ENCODE measurements around the gene DNAH2.

The DNAH2 gene

DNA sequence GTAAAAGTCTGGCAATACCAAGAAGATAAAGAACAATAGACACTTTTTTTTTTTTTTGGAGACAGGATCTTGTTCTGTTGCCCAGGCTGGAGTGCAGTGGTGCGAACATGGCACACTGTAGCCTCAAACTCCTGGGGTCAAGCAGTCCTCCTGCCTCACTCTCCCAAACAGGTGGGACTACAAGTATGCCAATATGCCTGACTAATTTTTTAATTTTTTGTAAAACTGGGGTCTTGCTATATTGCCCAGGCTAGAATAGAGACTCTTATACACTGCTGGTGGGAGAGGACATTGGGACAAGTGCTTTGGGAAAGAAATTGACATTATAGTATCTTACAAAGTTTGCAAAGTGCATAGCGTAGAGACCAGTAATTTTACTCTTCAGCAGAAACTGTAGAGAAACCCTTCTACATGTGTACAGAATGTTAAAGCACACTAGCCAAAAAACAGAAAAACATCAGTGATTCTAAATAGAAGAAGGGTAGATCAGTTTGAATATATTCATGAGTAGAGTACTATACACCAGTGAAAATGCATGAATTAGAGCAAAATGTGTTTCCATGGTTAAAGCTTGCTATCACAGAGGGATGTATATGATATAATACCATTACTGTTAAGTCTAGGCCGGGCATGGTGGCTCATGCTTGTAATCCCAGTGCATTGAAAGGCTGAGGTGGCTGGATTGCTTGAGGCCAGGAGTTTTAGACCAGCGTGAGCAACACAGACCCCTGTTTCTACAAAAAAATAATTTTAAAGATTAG is 19.5 kb upstream of the DNAH2 start:
- TF ChIP-seq, protein P1, sequence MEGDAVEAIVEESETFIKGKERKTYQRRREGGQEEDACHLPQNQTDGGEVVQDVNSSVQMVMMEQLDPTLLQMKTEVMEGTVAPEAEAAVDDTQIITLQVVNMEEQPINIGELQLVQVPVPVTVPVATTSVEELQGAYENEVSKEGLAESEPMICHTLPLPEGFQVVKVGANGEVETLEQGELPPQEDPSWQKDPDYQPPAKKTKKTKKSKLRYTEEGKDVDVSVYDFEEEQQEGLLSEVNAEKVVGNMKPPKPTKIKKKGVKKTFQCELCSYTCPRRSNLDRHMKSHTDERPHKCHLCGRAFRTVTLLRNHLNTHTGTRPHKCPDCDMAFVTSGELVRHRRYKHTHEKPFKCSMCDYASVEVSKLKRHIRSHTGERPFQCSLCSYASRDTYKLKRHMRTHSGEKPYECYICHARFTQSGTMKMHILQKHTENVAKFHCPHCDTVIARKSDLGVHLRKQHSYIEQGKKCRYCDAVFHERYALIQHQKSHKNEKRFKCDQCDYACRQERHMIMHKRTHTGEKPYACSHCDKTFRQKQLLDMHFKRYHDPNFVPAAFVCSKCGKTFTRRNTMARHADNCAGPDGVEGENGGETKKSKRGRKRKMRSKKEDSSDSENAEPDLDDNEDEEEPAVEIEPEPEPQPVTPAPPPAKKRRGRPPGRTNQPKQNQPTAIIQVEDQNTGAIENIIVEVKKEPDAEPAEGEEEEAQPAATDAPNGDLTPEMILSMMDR (IDR thresholded peaks at IDR 0.05; ENCODE audit: extremely low read depth, missing control alignments): no peak
- DNase-seq (ENCODE audit: low spot score): no peak

DNA sequence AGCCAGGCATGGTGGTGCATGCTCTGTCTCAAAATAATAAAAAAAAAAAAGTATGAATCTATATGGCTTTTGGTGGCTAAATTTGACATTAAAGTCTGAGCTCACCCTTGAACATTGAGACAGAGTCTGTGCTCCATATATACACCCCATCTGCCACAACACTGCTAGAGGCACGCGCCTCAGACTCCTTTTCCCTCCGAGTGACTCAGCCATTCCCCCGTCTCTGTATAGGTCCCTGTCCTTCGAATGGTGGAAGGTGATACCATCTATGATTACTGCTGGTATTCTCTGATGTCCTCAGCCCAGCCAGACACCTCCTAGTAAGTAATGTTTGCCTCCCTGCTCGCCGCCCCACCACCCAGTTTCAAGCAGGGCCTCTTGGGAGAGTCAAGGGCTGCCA is 17.0 kb upstream of the DNAH2 start:
- TF ChIP-seq, protein P1 (IDR thresholded peaks at IDR 0.05; ENCODE audit: extremely low read depth, missing control alignments): no peak
- no peak for DNase-seq (ENCODE audit: low spot score)

DNA sequence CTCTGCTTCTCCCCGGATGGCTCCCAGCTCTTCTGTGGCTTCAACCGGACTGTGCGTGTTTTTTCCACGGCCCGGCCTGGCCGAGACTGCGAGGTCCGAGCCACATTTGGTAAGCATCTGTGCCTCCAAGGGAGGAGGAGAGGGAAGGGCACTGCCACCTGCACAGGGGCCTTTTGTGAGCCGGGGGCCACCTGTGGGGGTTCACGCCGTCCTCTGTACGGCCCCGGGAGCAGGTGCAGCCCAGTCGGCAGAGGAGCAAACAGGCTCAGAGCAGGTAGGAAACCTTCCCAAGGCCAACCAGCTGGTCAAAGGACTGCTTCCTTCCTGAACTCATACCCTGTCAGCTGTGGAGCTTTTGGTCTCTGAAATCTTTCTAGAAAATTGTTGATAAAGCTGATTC is 15.9 kb upstream of the DNAH2 start:
- TF ChIP-seq, protein P1 (IDR thresholded peaks at IDR 0.05; ENCODE audit: extremely low read depth, missing control alignments): no peak
- no peak for DNase-seq (ENCODE audit: low spot score)

DNA sequence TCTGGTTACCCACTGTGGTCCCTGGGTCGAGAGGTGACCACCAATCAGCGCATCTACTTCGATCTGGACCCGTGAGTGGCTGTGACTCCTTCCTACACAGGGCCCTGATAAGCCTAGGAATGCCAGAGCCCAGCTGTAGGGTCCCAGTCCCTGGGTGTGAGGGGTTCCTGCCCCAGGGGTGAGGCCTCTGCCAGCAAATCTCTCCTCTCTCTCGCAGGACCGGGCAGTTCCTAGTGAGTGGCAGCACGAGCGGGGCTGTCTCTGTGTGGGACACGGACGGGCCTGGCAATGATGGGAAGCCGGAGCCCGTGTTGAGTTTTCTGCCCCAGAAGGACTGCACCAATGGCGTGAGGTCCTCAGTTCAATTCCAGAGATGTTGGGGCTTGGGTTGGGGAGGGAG is 14.8 kb upstream of the DNAH2 start:
- TF ChIP-seq, protein P1 (IDR thresholded peaks at IDR 0.05; ENCODE audit: extremely low read depth, missing control alignments): no peak
- DNase-seq (ENCODE audit: low spot score): no peak

DNA sequence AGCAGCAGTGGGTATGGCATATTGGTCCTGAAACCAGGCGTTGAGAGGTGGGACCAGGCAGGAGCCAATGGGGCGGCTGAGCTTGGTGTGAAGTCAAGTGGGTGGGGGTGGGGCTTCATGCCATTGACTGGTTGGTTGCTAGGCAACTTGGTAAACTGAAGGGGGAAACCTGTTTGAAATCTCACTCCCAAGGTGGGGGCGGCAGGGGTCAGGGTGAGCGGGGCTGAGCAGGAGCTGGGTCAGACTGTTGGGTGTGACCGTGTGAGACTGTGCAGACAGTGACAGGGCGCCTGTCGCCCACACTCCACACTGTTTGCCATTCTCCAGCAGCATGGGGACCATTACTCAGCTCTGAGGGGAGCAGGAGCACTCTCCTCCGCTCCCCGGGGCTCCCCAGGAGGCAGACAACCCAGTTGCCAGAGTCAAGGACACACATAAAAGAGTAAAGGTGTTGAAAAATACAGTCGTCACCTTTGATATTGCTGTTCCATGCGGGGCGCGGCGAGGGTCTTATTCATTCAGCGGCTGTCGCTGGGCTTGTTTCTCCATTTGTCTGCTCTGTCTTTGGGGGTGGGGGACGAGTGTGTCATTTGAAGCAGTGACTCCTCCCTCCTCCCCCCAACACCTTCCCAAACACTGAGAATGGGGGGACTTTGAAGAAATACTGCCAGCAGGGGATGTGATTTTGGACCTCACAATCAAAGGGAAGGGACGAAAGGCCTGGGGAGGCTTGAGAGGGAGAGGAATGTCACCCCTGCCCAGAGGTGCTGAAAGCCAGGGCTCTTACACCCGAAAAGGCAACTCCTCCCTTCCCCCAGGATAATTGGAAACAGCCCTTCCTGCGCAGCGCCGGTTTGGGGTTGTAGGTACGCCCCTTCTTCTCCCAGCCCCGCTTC is 13.7 kb upstream of the DNAH2 start:
- TF ChIP-seq, protein P1 (IDR thresholded peaks at IDR 0.05; ENCODE audit: extremely low read depth, missing control alignments): no peak
- no peak for DNase-seq (ENCODE audit: low spot score)

DNA sequence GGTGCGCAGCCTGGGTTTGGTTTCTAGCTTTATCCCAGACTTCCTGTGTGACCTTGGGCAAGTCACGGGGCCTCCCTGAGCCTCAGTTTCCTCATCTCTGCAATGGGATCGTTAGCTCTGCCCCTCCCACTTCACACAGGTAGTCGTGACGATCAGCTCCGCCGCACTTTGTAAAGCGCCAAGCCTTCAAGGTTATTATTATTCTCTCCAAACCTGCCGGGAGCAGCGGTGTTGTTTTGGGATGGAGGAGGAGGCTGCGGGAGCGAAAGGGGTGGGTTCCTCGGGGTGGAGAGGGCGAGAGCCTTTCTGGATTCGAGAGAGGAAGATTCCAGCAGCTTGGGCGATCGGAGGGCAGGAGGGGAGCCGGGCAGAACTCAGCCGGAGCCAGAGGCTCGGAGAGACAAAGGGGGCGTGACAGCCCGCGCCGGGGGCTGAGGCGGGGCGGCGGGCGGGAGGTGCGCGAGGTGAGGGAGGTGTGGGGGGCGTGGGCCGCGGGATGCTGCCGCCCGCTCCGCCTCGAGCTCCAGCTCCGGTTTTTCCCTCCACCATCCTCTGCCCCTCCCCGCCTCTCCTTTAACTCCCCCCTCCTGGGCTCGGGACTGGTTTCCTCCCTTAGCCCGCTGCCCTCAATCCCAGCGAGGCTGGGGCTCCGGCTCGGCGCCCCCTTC is 12.8 kb upstream of the DNAH2 start, which contains the start of gene EFNB3:
Gene EFNB3, plus strand, starts transcription at position 602 of the 668 bp plus-strand sequence. CDS start 397 bp downstream, outside the sequence.
- TF ChIP-seq, protein P1 (IDR thresholded peaks at IDR 0.05; ENCODE audit: extremely low read depth, missing control alignments): no peak
- DNase-seq (ENCODE audit: low spot score): no peak

Data from GM20000 (cell line).